GM12801 (cell line): Measurements from ENCODE around the gene RTL1.

ENCODE experiments used
- CTCF ChIP-seq: IDR thresholded peaks from one replicate; pipeline ENCODE4 v1.5.1; 2011; ENCODE audit warnings: control low read depth; ENCODE audit not compliant: insufficient read length; ENCODE audit errors: extremely low read depth

The RTL1 gene

GRCh38 chr14:100873096-100873482, 30.4 kb downstream of the RTL1 start:
- no peak for TF ChIP-seq CTCF

GRCh38 chr14:100872259-100873095, 31.0 kb downstream of the RTL1 start:
- TF ChIP-seq CTCF, result no peak

- TF ChIP-seq CTCF, result no peak
Observed at GRCh38 chr14:100871234-100872186, 32.0 kb downstream of the RTL1 start.

GRCh38 chr14:100868621-100869370, 34.7 kb downstream of the RTL1 start:
- TF ChIP-seq CTCF, result no peak

- TF ChIP-seq CTCF, result no peak
Observed at GRCh38 chr14:100867631-100868315, 35.7 kb downstream of the RTL1 start.

- no peak for TF ChIP-seq CTCF
Observed at GRCh38 chr14:100866666-100867630, 36.6 kb downstream of the RTL1 start.
